ENCODE data around the gene CR1.
"Not testable (repeated sequence)": the region's sequence is repeated elsewhere in the genome, so short reads cannot be mapped to it uniquely, and the experiment has no call there.

CR1 gene

DNA sequence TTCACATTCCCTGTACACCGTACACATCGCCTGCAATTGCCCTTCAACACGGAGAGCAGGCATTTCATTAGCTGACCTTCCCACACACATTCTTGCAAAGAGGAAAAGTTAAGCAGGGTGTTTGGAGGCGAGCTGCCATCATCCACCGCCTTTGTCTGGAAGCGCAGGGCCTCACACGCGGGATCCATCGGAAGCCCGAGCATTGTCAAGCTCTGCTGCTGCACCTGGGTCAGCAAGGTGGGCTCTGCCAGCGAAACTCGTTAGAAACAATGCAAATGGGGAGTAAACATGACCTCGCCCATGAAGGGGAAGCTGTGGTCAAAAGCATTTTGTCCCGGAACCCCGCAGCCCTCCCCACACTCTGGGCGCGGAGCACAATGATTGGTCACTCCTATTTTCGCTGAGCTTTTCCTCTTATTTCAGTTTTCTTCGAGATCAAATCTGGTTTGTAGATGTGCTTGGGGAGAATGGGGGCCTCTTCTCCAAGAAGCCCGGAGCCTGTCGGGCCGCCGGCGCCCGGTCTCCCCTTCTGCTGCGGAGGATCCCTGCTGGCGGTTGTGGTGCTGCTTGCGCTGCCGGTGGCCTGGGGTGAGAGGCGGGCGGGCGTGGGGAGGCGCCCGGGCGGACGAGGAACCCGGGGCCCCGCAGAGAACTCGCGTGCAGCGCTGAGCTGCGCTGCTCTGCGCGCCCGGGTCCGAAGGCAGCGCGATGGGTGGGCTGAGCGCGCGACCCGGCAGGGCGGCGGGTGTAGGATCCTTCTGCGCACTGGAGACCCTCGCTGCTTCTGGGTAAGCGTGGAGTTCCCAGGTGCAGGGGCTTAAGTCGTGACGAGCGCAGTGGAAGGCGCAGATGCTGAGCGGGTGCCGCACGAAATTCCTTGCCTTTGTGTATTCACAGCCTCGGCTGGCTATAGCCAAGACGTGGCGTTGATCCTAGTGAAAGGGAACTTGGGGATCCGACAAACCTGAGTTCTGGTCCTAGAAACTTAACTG is at the start of gene CR1:
CR1 (plus strand) TSS at position 357 of the 992 bp plus-strand sequence; CDS start at position 468, 111 bp downstream.
- DNase-seq (ENCODE audit: low read depth) = no peak

GRCh38 chr1:207453710-207454045 is 42.3 kb upstream of the CR1 start:
- DNase-seq (ENCODE audit: low read depth) = no peak

GRCh38 chr1:207454046-207454964 is 41.7 kb upstream of the CR1 start, which contains the start of gene CR2:
Gene CR2, plus strand, starts transcription at chr1:207454328. Its CDS starts 91 bp downstream, at chr1:207454419.
- no peak for DNase-seq (ENCODE audit: low read depth)

GRCh38 chr1:207455183-207455754 is 40.7 kb upstream of the CR1 start:
- no peak for DNase-seq (ENCODE audit: low read depth)

- DNase-seq (ENCODE audit: low read depth) = no peak
These were observed 37.5 kb upstream of the CR1 start for GRCh38 chr1:207458414-207458813.

DNA sequence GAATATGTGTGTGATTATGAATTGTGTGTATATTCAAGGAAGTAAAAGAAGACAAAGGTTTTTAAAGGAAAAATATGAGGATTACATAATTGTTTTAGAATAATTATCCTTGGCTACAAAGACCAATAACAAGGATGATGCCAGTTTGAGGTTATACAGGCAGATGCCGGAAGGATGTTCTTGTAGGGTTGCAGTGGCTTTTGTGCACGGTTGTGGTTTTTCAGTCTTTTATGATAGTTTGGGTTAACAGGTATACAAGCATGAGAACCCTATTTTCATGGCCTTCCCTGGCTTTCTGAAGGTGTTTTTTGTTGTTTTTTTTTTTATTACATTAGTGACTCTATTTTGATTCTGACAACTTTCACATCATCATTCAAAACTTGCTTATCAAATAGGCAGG is 36.9 kb upstream of the CR1 start:
- no peak for DNase-seq (ENCODE audit: low read depth)

- DNase-seq (ENCODE audit: low read depth) = no peak
These were observed 34.3 kb upstream of the CR1 start for GRCh38 chr1:207461649-207462048.

- DNase-seq (ENCODE audit: low read depth) = no peak
These were observed 33.4 kb upstream of the CR1 start for GRCh38 chr1:207462535-207462934.

GRCh38 chr1:207463021-207463420 is 32.9 kb upstream of the CR1 start:
- no peak for DNase-seq (ENCODE audit: low read depth)

DNA sequence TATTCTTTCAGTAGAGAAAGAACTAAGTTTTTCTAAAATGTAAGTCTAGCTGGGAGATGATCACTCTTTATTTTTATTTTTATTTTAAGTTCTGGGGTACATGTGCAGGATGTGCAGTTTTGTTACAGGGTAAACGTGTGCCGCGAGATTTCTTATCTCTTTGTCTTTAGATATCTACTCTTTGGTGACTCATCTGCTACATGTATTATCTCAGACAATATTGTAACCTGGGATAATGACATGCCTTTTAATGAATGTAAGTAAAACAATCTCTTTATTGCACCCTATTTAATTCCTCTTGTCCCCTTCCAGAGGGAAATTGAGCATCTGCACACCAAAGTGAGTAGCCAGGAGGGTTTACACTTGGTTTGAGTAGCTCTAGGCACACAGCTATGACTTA is 32.4 kb upstream of the CR1 start:
- DNase-seq (ENCODE audit: low read depth) = no peak

DNA sequence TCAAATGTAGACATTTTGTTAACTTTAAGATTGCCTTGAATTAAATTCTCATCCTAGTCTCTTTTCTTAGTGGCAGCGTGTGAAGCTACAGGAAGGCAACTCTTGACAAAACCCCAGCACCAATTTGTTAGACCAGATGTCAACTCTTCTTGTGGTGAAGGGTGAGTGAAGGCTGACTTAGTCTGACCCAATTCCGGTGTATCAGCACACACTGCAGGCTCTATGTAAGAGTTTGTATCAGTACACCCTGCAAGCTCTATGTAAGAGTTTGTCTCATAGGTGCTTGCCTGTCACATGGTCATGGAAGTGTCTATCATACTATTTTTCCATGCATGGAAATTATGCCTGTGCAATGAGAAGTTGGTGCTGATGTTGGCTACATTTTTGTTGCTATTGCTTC is 25.0 kb upstream of the CR1 start:
- no peak for DNase-seq (ENCODE audit: low read depth)

DNA sequence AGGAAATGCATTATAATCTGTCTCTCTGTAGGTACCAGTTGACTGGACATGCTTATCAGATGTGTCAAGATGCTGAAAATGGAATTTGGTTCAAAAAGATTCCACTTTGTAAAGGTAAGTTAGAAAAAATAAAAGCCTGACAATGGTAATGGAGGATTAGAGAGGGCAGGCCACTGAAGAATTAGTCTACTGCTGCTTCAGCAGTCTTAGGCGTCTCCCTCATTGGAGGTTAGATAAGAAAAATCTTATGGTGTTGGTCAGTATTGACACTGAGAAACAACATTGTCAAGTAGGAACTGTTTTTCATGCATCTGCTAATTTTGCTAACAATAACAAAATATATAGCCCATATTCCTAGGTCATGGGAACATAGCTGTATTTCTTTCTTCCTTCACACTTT is 21.7 kb upstream of the CR1 start:
- no peak for DNase-seq (ENCODE audit: low read depth)

- no peak for DNase-seq (ENCODE audit: low read depth)
These were observed 9.8 kb upstream of the CR1 start for GRCh38 chr1:207486198-207486597.

GRCh38 chr1:207487636-207488035 is 8.3 kb upstream of the CR1 start:
- no peak for DNase-seq (ENCODE audit: low read depth)

DNA sequence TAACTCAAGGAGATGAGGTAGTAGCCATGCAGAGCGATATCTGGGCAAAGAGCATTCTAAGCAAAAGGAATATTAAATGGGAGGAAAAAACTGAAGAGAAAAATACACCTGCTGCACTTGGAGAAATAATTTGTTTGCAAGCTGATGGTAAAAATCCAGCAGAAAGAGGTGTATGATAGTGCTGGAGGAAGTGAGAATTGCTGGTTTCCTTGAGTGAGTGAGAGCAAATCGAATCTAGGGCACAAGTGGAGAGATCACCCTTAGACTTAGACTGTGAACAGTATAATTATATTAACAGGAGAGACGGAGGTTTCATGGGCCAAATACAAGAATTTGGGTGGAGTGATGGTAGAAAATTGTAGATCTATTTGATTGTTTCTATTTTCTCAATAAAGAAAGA is 2.7 kb upstream of the CR1 start:
- DNase-seq (ENCODE audit: low read depth) = no peak

DNA sequence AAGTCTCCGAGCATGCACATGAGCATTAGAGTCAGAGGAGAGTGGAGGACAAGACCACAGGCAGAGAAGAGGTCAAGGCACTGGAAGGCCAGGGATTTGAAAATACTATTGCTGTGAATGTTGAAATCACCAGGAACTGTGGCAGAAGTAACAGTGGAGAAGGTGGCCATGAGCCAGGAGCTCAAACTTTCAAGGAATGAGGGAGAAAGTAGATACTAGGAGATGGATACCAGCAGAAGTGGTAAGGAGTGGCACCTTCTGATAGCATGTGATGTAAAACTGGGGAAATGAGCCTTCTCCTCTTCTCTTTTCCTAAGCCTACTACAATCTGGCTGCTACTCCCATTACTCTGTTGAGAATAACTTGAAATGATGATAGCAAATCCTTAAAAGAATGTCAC is 1.8 kb upstream of the CR1 start:
- no peak for DNase-seq (ENCODE audit: low read depth)

- DNase-seq (ENCODE audit: low read depth) = not testable (repeated sequence)
These were observed 676 bp upstream of the CR1 start for GRCh38 chr1:207495281-207495680.

GRCh38 chr1:207497941-207498340 is 2.0 kb downstream of the CR1 start:
- no peak for DNase-seq (ENCODE audit: low read depth)

- DNase-seq (ENCODE audit: low read depth) = peak; percentile 29
These were observed 3.6 kb downstream of the CR1 start for GRCh38 chr1:207499573-207499972.

- no peak for DNase-seq (ENCODE audit: low read depth)
These were observed 4.3 kb downstream of the CR1 start for GRCh38 chr1:207500306-207500705.

DNA sequence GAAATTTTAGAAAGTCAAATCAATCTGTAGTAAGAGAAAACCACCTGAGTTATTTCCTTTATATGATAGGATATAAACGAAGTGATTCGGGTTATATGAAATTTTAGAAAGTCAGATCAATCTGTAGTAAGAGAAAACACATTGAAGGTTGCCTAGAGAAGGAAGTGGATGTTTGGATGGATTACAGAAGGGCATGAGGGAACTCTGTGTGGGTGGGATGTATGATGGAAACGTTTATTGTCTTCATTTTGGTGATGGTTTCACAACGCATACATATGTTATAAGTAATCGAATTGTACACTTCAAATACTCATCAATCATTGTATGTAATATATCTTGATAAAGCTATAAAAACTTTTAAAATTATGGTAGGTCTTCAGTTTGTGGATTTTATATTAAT is 5.1 kb downstream of the CR1 start:
- DNase-seq (ENCODE audit: low read depth) = no peak

GRCh38 chr1:207502726-207503125 is 6.8 kb downstream of the CR1 start:
- DNase-seq (ENCODE audit: low read depth) = no peak
